Stimulated activated effector memory CD8-positive, alpha-beta T cell treated with anti-CD3 and anti-CD28 coated beads, Interleukin-12 subunit alpha, Interleukin-12 subunit beta, amount 100 ng/mL, for 72 hours (primary cell): Measurements from ENCODE around the gene TM4SF1.

ENCODE experiments used
- ATAC-seq: fragments of 150-1000 bp; cut with Tn5 transposase; 2 replicates; pipeline ENCODE4 v1.10.0; 2021
- DNase-seq, 2 donors: peaks; one replicate each; pipeline ENCODE4 v3.0.0; 2021 to 2022; ENCODE audit warnings: low spot score in 2 of 2
- H3K27ac Mint-ChIP-seq: one replicate; pipeline ENCODE4 v1.8.0; 2022; ENCODE audit warnings: mild to moderate bottlenecking, mixed read lengths
- H3K36me3 Mint-ChIP-seq: one replicate; pipeline ENCODE4 v1.8.0; 2022; ENCODE audit warnings: mild to moderate bottlenecking, mixed read lengths
- H3K4me1 Mint-ChIP-seq: one replicate; pipeline ENCODE4 v1.8.0; 2022; ENCODE audit warnings: mixed read lengths
- H3K4me3 Mint-ChIP-seq: one replicate; pipeline ENCODE4 v1.8.0; 2022; ENCODE audit warnings: mild to moderate bottlenecking, mixed read lengths
- H3K9me3 Mint-ChIP-seq: one replicate; pipeline ENCODE4 v1.8.0; 2022; ENCODE audit warnings: mixed read lengths

Gene TM4SF1

GRCh38 chr3:149377408-149378364 is at the start of gene TM4SF1:
Gene TM4SF1 (minus strand): TSS chr3:149377649. CDS start chr3:149377547, 102 bp downstream.
- Mint-ChIP-seq H3K4me1 (no peaks in the 10 kb centered on the region), H3K9me3 (no peaks in the 10 kb centered on the region), H3K36me3 (no peaks in the 10 kb centered on the region), H3K4me3 (no peak within 1 kb of the TSS), H3K27ac (no peak within 1 kb of the TSS)
- ATAC-seq (peak; percentile 20), DNase-seq (no peak)

- no peak overlapping the region for H3K4me3 Mint-ChIP-seq
- ATAC-seq (no peak), DNase-seq (no peak)
- H3K36me3 Mint-ChIP-seq = no peaks in the 10 kb centered on the region
- H3K27ac Mint-ChIP-seq = no peak overlapping the region
- H3K9me3 Mint-ChIP-seq = no peaks in the 10 kb centered on the region
- no peaks in the 10 kb centered on the region for H3K4me1 Mint-ChIP-seq
Measured at GRCh38 chr3:149426325-149426724, 48.9 kb upstream of the TM4SF1 start.

- ATAC-seq (no peak), DNase-seq (no peak)
- Mint-ChIP-seq H3K36me3 (no peaks in the 10 kb centered on the region), H3K4me1 (no peaks in the 10 kb centered on the region), H3K27ac (no peak overlapping the region), H3K9me3 (no peaks in the 10 kb centered on the region), H3K4me3 (no peak overlapping the region)
Measured at GRCh38 chr3:149424918-149425317, 47.5 kb upstream of the TM4SF1 start.

- H3K9me3 Mint-ChIP-seq = no peaks in the 10 kb centered on the region
- no peak overlapping the region for H3K4me3 Mint-ChIP-seq
- no peaks in the 10 kb centered on the region for H3K36me3 Mint-ChIP-seq
- DNase-seq (no peak), ATAC-seq (no peak)
- H3K4me1 Mint-ChIP-seq = no peaks in the 10 kb centered on the region
- no peak overlapping the region for H3K27ac Mint-ChIP-seq
Measured at GRCh38 chr3:149421764-149422163, 44.3 kb upstream of the TM4SF1 start.

GRCh38 chr3:149419816-149420215 is 42.4 kb upstream of the TM4SF1 start:
- Mint-ChIP-seq H3K27ac (no peak overlapping the region), H3K9me3 (no peaks in the 10 kb centered on the region)

GRCh38 chr3:149417727-149418126 is 40.3 kb upstream of the TM4SF1 start:
- no peak for ATAC-seq
- Mint-ChIP-seq H3K4me3 (no peak overlapping the region), H3K9me3 (no peaks in the 10 kb centered on the region), H3K27ac (no peak overlapping the region), H3K36me3 (no peaks in the 10 kb centered on the region), H3K4me1 (no peaks in the 10 kb centered on the region)
- no peak for DNase-seq

More at GRCh38 chr3:149419816-149420215, 42.4 kb upstream of the TM4SF1 start:
- ATAC-seq (no peak), DNase-seq (no peak)
- Mint-ChIP-seq H3K36me3 (no peaks in the 10 kb centered on the region), H3K4me3 (no peak overlapping the region), H3K4me1 (no peaks in the 10 kb centered on the region)

- Mint-ChIP-seq H3K4me1 (no peaks in the 10 kb centered on the region), H3K4me3 (no peak overlapping the region), H3K36me3 (no peaks in the 10 kb centered on the region), H3K27ac (no peak overlapping the region), H3K9me3 (no peaks in the 10 kb centered on the region)
- DNase-seq (no peak), ATAC-seq (no peak)
Measured at GRCh38 chr3:149417174-149417573, 39.7 kb upstream of the TM4SF1 start.

GRCh38 chr3:149415484-149415883 is 38.0 kb upstream of the TM4SF1 start:
- Mint-ChIP-seq H3K9me3 (no peaks in the 10 kb centered on the region), H3K4me3 (no peak overlapping the region), H3K4me1 (no peaks in the 10 kb centered on the region), H3K36me3 (no peaks in the 10 kb centered on the region), H3K27ac (no peak overlapping the region)
- DNase-seq (no peak), ATAC-seq (no peak)

GRCh38 chr3:149414557-149415231 is 37.2 kb upstream of the TM4SF1 start:
- no peaks in the 10 kb centered on the region for H3K9me3 Mint-ChIP-seq
- no peaks in the 10 kb centered on the region for H3K4me1 Mint-ChIP-seq
- H3K4me3 Mint-ChIP-seq = no peak overlapping the region
- no peaks in the 10 kb centered on the region for H3K36me3 Mint-ChIP-seq
- H3K27ac Mint-ChIP-seq = no peak overlapping the region
- ATAC-seq = no peak
- DNase-seq = no peak

GRCh38 chr3:149411583-149411982 is 34.1 kb upstream of the TM4SF1 start:
- ATAC-seq (no peak), DNase-seq (no peak)
- Mint-ChIP-seq H3K36me3 (no peaks in the 10 kb centered on the region), H3K4me3 (no peak overlapping the region), H3K27ac (no peak overlapping the region), H3K9me3 (no peaks in the 10 kb centered on the region), H3K4me1 (no peaks in the 10 kb centered on the region)

- no peaks in the 10 kb centered on the region for H3K4me1 Mint-ChIP-seq
- DNase-seq (no peak), ATAC-seq (no peak)
- no peaks in the 10 kb centered on the region for H3K36me3 Mint-ChIP-seq
- no peak overlapping the region for H3K27ac Mint-ChIP-seq
- H3K4me3 Mint-ChIP-seq = no peak overlapping the region
- no peaks in the 10 kb centered on the region for H3K9me3 Mint-ChIP-seq
Measured at GRCh38 chr3:149409351-149409750, 31.9 kb upstream of the TM4SF1 start.

- Mint-ChIP-seq H3K36me3 (no peaks in the 10 kb centered on the region), H3K9me3 (no peaks in the 10 kb centered on the region), H3K27ac (no peak overlapping the region), H3K4me3 (no peak overlapping the region), H3K4me1 (no peaks in the 10 kb centered on the region)
- ATAC-seq (no peak), DNase-seq (no peak)
Measured at GRCh38 chr3:149407898-149408297, 30.4 kb upstream of the TM4SF1 start.

- no peaks in the 10 kb centered on the region for H3K36me3 Mint-ChIP-seq
- H3K4me3 Mint-ChIP-seq = no peak overlapping the region
- ATAC-seq (no peak), DNase-seq (no peak)
- H3K4me1 Mint-ChIP-seq = no peaks in the 10 kb centered on the region
- no peak overlapping the region for H3K27ac Mint-ChIP-seq
- H3K9me3 Mint-ChIP-seq = no peaks in the 10 kb centered on the region
Measured at GRCh38 chr3:149406244-149406752, 28.8 kb upstream of the TM4SF1 start.

- Mint-ChIP-seq H3K36me3 (no peaks in the 10 kb centered on the region), H3K9me3 (no peaks in the 10 kb centered on the region), H3K4me3 (no peak overlapping the region), H3K27ac (no peak overlapping the region), H3K4me1 (no peaks in the 10 kb centered on the region)
- ATAC-seq = no peak
- no peak for DNase-seq
Measured at GRCh38 chr3:149403443-149403842, 26.0 kb upstream of the TM4SF1 start.

- H3K4me3 Mint-ChIP-seq = no peak overlapping the region
- H3K9me3 Mint-ChIP-seq = no peaks in the 10 kb centered on the region
- no peak overlapping the region for H3K27ac Mint-ChIP-seq
- DNase-seq = no peak
- no peaks in the 10 kb centered on the region for H3K4me1 Mint-ChIP-seq
- ATAC-seq = no peak
- H3K36me3 Mint-ChIP-seq = no peaks in the 10 kb centered on the region
Measured at GRCh38 chr3:149402481-149402880, 25.0 kb upstream of the TM4SF1 start.

- Mint-ChIP-seq H3K4me1 (no peaks in the 10 kb centered on the region), H3K27ac (no peak overlapping the region), H3K4me3 (no peak overlapping the region), H3K36me3 (no peaks in the 10 kb centered on the region), H3K9me3 (no peaks in the 10 kb centered on the region)
- ATAC-seq = no peak
- DNase-seq = no peak
Measured at GRCh38 chr3:149401926-149402310, 24.5 kb upstream of the TM4SF1 start.
